GM13976 (cell line): ENCODE data around the gene MROH2B.

Source experiments
- DNase-seq: peaks from one replicate; pipeline ENCODE4 v3.0.0; 2012; ENCODE audit warnings: low spot score
- CTCF ChIP-seq: IDR thresholded peaks from 2 replicates; pipeline ENCODE4 v1.5.1; 2012; ENCODE audit warnings: borderline replicate concordance, mild to moderate bottlenecking; ENCODE audit not compliant: insufficient read depth; ENCODE audit errors: extremely low read depth, missing control alignments, control extremely low read depth
- in situ Hi-C: fragments of 300-500 bp; cut with MboI; formaldehyde crosslinking; loops from one replicate; pipeline ENCODE4 v1.12.0; 2022; ENCODE audit warnings: low sequenced_read_pairs, mixed read lengths, inconsistent platforms; ENCODE audit not compliant: unreplicated experiment

Gene MROH2B

GRCh38 chr5:41083306-41083705 is 12.2 kb upstream of the MROH2B start:
- no peak for TF ChIP-seq CTCF
- DNase-seq = no peak
- in situ Hi-C loops = no loop called here

DNA sequence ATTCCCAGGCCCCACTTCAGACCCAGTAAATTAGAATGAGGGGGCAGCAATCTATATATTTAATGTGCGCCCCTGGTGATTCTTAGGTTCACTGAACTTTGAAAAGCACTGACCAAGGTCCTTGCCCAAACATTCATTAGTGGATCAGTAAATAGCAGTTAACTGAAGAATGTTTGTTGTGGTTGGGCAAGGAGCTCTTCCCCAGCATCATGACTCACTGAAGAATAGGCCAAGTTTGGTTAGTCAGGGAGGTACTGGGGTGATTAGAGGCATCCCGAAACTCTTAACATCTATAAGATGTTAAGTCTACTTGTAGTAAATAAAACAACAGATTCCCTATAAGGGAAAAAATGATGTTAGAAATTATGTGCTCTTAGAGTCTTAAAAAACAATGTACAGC is 833 bp upstream of the MROH2B start:
- TF ChIP-seq CTCF = no peak
- in situ Hi-C loops = no loop called here
- DNase-seq = no peak

DNA sequence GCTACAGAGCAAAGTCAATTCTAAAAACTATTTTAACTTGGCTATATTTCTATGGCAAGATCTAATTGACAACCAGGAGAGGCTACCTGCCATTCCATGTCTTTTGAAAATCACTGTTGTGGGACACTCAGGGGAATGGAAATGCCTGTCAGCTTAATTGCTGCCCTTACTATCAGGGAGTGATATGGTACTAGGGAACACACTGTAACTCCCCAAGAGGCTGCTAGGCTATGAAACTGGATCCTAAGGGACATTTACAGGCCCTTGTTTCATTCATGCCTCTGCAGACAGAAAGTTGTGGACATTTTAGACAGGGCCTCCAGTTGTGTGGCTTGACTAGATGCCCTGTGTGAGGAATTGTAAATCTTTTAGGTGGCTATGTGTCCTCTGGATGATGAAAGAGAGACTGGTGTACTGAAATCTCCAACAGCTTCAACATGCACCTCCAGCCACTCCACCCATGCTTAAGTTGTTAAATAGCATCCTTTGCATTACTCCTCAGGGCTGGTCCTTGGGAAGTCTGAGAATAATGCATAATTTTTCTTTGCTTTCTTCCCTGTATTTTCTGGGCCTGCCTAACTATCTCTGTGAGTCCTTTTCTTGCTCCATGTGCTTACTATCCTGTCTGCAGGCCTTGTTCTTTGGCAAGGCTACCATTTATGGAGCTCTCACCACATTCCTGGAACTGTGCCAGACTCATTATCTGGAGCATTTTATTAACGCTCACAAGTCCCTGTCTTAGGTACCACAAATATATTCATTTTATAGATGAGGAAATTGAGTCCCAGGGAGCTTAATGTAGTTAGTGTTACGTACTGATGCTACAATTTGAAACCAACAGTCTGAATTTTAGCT is 3.2 kb downstream of the MROH2B start:
- TF ChIP-seq CTCF = no peak
- no peak for DNase-seq
- in situ Hi-C loops = no loop called here

DNA sequence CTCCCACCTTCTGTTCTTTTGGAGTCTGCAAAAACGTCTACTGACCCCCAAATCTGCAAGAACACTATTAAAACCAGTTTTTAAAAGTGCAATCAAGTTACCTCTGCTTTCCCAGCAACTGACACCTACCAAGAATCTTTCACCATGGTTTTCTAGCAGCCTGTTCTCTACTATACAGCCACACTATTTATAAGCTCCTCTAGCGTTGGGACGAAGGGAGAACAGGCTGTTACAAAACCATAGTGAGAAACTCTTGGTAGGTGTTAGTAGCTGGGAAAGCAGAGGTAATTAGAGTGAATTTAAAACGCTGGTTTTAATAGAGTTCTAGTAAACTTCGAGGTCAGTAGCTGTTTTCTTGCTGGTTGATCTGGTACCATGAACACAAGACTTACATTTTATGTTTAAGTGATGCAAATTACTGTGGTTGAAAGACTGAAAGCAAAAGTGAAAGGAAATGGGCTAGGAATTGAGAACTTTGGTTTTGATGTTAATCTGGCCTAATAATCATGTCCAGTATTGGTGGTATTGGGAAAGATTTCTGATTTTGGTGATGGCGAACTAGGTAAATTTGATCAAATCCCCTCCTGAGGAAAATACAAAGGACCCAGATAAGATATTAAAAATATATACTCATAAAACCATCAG is 5.3 kb downstream of the MROH2B start:
- DNase-seq = no peak
- in situ Hi-C loops = no loop called here
- TF ChIP-seq CTCF = no peak

DNA sequence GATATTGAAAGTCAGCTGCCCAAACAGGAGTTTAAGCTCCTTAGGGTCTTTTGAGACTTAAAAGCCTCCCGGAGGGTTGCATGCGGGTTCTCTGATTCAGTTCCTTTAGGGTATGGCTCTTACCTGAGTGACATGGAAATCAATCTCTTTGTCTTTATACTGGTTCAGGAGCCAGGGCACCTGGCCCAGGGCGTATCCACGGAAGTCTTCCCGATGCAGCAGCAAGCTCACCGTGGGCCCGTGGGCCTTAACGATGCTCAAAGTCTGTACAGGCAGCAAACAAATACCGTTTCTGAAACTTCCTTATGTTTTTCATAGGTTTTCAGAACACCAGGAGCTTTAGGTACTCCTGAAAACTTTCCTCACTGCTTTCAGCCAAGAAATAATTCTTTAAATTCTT is 13.2 kb downstream of the MROH2B start:
- no peak for TF ChIP-seq CTCF
- in situ Hi-C loops = no loop called here
- no peak for DNase-seq

DNA sequence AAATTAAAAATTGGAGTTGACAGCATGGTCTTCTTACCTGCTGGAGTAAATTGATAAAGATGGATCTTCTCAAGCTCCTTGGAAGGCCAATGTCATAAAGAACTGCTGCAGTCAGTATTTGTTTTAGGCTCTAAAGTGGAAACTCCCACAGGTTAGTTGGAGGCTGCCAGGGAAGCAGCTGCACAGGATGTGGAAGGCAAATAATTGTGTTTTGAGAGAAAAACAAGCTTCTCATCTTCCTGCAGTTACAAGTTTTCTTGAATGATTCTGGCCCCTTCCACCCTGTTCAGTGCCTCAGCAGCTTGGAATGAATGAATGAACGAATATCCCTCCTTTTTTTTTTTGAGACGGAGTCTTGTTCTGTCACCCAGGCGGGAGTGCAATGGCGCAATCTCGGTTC is 13.9 kb downstream of the MROH2B start:
- DNase-seq = no peak
- in situ Hi-C loops = no loop called here

More for the DNA sequence above, 13.9 kb downstream of the MROH2B start:
- no peak for TF ChIP-seq CTCF
